Neural cell (in vitro differentiated cells): ENCODE measurements around the gene FGF12.

Experiments used
- POLR2AphosphoS5 ChIP-seq: IDR thresholded peaks from 2 replicates; pipeline ENCODE4 v1.6.1; 2012
- RAD21 ChIP-seq: fragments of 450-650 bp; conservative IDR thresholded peaks from 2 replicates; pipeline ENCODE4 v1.6.1; 2014; ENCODE audit warnings: antibody characterized with exemption, mild to moderate bottlenecking, moderate library complexity
- TAF1 ChIP-seq: IDR thresholded peaks from 2 replicates; pipeline ENCODE4 v1.6.1; 2012; ENCODE audit warnings: low read depth
- TF ChIP-seq, protein P1 (sequence below): fragments of 450-650 bp; IDR thresholded peaks from 2 replicates; pipeline ENCODE4 v1.5.1; 2014; ENCODE audit warnings: antibody characterized with exemption, mild to moderate bottlenecking, moderate library complexity; ENCODE audit not compliant: poor library complexity, severe bottlenecking

DNA sequence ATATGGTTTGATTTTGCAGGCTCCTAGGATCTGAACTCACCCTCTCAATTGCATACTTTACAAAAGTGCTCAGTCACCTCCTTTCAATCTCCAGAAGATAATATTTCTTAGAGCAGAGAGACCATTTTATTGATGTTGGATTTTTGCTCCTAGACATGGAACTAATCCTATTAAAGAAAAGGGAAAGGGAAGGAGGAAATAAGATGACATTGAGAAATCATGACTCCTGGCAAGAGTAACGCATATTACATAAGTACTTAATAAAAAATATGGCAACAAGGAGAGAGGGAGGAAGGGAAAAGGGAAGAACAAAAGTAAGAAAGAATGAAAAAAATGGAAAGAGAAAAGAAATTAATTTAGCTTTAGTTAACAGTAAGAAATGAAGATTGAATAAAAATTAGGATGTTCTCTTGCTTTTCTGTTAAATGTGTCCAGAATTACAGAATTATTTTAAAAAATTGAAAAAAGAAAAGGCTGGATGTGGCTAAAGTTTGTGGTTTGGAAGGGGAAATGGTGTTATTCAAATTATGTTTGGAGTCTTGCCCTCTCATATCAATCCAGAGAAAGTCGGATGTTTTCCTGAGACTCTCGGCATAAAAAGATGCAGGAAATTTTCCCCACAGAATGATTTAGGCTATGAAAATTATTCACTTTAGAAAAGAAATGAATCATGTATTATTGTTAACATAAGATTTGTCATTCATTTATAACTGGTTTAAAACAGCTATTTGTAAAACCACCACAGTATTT, 474.0 kb downstream of the FGF12 start:
- TF ChIP-seq, protein P1, sequence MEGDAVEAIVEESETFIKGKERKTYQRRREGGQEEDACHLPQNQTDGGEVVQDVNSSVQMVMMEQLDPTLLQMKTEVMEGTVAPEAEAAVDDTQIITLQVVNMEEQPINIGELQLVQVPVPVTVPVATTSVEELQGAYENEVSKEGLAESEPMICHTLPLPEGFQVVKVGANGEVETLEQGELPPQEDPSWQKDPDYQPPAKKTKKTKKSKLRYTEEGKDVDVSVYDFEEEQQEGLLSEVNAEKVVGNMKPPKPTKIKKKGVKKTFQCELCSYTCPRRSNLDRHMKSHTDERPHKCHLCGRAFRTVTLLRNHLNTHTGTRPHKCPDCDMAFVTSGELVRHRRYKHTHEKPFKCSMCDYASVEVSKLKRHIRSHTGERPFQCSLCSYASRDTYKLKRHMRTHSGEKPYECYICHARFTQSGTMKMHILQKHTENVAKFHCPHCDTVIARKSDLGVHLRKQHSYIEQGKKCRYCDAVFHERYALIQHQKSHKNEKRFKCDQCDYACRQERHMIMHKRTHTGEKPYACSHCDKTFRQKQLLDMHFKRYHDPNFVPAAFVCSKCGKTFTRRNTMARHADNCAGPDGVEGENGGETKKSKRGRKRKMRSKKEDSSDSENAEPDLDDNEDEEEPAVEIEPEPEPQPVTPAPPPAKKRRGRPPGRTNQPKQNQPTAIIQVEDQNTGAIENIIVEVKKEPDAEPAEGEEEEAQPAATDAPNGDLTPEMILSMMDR: no peak
- TF ChIP-seq POLR2AphosphoS5 (no peak), RAD21 (no peak), TAF1 (no peak)
